GM21447 (cell line): ENCODE measurements around the gene SOCS1.

Experiments
- ATAC-seq: cut with Tn5 transposase; IDR thresholded peaks from one replicate; pipeline ENCODE4 v1.9.1; 2021; ENCODE audit not compliant: unreplicated experiment

The SOCS1 gene

DNA sequence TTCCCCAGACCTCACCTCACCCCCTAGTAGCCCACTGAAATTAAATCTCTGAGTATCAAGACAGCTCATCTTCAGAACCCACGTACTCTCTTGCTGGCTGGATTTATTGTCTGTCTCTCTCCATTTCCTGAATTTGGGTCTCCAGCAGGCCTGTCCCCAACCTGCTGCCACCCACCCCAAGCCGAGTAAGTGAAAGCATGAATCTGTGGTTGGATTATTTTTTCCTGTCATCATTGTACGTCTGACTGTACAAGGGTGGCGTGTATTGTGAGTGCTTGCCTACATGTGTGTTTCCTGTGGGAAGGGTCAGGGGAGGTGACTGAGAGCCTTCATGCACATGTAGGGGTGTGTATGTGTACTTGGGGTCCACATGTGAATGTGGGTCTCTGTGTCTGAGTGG is 7.7 kb upstream of the SOCS1 start:
- no peak for ATAC-seq

DNA sequence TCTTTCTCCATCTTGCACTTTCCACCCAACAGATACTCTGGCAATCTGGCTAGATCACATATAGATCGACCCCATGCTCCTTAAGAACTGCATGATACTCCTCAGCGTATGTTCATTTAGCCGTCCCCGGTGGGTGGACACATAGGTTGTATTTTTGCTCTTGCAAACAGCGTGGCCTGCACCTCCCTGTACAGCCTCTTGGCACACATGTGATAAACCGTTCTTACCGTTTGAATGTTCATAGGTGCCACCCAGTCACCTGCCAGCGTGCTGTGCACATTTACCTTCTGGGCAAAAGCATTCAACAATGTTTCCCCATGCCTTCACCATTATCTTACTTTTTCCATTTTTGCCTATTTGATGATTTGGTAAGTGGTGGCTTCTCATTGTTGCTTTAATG is 6.9 kb upstream of the SOCS1 start:
- ATAC-seq = no peak

DNA sequence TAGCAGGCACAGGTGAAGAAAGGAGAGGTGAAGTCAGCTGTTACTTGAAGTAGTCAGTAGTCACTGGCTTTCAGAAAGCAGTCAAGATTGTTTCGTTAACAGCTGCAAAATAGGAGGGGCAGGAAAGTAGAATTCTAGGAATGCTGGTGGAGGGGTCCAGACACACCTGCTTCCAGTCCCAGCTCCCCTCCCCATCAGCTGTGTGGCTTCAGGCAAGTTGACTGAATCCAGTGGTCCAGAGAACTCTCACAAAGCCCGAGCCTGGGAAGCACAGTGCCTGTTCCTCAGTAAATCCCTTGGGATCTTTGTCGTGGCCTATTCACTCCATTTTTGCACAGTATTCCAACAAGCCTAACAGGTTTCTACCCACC is 4.6 kb upstream of the SOCS1 start:
- no peak for ATAC-seq

DNA sequence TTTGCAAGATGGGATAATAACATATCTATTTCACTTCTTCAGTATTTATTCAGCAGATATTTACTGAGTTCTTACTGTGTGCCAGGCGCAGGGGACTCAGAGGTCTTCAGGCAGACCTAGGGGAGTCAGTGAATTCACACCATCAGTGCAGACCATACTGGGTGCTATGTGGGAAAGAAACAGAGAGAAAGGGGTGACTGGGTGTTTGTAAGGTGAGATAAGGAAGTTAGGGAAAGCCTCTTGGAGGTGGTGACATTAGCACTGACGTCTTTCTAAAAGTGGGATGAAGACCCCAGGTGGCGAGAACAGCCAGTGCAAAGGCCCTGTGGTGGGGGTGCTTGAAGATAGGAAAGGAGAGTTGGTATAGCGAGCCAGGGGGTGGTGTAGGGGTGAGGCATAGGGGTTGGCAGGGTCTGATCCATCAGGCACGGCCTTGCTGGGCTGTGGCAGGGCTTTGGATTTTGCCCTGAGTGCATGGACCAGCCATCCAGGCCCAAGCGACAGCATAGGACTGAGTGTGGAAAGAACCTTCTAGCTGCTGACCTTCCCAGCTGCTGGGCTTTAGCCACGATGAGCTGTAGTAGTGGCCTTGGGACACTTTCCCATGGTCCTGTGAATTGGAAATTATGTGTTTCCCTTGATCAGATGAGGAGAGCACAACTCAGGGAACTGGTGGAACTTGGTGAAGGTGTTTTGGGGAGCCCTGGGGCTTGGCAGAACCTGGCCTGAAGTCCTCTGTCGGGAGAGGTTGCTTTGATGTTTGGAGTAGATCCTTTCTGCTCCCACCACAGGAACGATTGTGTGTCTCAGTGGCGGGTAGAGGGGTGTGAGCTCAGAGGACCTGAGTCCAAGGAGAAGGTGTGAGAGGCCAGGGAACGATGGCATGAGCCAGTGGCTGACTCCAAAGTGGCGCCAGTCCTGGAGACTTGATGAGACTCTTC is 3.9 kb upstream of the SOCS1 start:
- ATAC-seq = no peak

DNA sequence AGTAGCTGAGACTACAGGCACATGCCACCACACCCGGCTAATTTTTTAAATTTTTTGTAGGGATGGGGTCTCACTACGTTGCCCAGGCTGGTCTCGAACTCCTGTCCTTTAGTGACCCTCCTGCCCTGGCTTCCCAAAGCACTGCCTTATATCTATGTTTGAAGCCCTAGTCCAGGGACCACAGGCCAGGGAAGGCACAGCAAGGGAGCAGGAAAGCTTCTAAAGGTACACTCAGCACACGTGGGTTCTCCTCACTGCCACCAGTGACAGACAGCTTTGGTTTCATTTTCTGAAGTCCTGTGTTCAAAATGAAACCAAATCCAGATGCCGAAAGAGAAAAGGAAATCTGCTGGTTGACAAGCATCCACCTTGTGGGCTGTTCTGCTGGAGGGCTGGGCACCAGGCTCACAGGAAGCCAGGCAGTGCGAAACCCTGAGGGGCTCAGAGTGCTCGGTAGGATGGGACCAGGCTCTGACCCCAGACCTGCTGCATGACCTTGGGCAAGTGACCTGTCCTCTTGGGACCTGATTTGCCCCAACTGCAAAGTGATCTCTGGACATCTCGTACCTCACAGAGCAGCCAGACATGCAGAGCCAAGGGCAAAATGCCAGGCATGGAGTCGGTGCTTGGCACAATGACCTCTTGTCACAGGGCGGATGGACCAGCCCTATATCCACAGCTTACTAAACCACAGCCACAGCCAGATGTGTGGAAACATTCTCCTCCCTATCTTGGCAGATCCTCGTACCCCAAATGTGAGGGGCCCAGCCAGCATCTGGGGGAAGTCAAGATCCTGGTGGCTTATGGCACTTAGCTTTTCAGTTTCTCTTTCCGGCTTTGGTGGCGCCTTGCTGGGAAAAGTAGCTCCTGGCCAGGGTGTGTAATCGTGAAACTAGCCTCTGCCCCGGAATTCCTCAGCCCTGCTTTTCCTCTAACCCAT is 2.8 kb upstream of the SOCS1 start:
- no peak for ATAC-seq

DNA sequence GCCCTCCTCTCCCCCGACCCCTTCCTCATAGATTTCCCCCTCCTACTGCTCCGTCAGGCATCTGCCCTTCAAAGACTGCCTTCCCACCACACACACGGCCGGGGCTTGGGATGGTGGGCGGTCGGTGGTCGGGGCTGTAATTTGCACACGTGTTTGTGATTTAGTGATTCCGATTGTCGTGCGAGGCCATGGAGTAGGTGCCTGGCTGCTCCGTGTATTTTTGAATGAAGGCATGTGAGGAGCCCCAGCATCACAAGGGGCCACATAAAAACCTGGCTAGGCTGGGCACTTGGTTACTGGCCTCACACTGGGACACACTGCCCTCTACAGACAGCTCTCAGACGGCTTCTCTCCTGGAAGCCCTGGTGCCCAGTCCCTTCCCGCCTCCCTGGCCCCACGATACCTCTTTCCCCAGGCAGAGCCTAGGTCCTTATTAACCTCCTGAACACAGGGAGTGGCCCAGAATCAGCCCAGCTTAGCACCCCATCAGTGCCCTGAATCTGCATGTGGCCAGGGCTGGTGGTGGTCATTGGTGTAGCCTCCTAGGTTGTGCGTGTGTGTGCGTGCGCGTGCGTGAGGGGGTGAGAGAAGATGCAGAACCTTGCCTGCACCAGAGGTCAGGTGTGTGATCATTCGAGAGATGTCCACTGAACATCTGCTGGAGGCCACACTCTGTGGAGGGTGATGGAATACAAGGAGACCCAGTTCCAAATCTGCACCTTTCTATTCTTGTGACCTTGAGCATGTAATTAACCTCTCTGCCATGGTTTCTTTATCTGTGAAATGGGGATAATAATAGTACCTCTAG is 1.3 kb upstream of the SOCS1 start:
- ATAC-seq = no peak

DNA sequence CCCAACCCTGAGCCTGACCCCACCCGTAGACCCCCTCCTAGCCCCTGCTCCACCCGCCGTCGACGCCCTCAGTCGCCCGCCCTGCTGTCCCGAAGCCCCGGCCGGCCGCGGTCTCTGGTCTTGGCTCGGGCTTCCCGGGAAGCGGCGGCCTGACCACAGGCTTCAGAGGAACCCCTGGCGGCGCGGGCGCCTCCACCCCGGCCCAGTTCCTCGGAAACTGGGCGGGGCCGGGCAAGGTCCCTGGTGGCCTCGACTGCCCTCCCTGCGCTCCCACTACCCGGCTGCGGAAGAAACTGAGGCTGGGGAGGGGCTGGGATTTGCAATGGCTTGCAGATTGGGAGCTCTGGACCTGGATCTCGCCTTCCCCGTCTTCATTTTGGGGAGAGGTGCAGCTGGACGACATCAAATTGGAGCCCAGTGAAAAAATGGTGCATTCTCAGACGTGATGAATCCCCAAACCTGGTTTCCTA is 692 bp upstream of the SOCS1 start:
- no peak for ATAC-seq

DNA sequence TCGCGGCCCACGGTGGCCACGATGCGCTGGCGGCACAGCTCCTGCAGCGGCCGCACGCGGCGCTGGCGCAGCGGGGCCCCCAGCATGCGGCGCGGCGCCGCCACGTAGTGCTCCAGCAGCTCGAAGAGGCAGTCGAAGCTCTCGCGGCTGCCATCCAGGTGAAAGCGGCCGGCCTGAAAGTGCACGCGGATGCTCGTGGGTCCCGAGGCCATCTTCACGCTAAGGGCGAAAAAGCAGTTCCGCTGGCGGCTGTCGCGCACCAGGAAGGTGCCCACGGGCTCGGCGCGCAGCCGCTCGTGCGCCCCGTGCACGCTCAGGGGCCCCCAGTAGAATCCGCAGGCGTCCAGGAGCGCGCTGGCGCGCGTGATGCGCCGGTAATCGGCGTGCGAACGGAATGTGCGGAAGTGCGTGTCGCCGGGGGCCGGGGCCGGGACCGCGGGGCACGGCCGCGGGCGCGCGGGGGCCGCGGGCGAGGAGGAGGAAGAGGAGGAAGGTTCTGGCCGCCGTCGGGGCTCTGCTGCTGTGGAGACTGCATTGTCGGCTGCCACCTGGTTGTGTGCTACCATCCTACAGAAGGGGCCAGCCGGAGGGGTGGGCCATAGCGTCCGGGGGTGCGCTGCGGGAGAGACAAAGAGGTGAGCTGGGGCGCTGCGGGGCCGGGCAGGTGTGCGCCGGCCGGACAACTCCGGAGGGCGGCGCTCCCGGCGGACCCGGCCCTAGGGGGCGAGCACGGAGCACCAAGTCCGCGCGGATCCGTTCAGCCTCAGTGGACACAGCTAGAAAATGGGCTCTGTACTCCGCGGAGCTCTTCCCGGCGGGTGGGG is 879 bp downstream of the SOCS1 start:
- ATAC-seq = no peak

DNA sequence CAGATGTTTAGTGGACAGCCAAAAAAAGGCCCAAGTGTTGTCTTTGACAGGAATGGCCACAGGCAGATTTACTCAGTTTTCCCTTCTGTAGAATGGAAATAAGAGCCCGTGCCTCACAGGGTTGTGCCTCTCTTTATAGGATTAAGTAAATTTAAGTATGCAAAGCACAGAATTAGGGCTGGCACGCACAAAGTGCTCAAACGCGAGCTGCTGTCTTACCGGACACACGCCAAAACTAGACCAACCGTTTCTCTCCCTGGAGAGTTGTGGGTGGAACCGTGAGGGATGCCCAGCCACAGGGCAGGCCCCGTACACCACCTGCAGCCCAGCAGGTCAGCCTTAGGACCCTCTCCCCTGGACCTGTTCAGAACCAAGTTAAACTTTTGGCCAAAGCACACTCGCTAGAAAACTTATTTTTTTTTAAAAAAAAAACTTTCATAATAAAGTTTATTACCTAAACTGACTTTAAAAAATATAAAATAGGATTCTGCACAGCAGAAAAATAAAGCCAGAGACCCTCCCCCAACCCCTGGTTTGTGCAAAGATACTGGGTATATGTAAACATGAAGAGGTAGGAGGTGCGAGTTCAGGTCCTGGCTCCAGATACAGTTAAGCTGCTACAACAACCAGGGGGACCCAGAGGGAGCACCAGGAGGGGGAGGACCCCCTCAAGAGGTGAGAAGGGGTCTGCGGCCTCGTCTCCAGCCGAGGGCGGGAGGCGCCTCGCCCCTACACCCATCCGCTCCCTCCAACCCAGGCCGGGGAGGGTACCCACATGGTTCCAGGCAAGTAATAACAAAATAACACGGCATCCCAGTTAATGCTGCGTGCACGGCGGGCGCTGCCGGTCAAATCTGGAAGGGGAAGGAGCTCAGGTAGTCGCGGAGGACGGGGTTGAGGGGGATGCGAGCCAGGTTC is 1.8 kb downstream of the SOCS1 start:
- no peak for ATAC-seq

DNA sequence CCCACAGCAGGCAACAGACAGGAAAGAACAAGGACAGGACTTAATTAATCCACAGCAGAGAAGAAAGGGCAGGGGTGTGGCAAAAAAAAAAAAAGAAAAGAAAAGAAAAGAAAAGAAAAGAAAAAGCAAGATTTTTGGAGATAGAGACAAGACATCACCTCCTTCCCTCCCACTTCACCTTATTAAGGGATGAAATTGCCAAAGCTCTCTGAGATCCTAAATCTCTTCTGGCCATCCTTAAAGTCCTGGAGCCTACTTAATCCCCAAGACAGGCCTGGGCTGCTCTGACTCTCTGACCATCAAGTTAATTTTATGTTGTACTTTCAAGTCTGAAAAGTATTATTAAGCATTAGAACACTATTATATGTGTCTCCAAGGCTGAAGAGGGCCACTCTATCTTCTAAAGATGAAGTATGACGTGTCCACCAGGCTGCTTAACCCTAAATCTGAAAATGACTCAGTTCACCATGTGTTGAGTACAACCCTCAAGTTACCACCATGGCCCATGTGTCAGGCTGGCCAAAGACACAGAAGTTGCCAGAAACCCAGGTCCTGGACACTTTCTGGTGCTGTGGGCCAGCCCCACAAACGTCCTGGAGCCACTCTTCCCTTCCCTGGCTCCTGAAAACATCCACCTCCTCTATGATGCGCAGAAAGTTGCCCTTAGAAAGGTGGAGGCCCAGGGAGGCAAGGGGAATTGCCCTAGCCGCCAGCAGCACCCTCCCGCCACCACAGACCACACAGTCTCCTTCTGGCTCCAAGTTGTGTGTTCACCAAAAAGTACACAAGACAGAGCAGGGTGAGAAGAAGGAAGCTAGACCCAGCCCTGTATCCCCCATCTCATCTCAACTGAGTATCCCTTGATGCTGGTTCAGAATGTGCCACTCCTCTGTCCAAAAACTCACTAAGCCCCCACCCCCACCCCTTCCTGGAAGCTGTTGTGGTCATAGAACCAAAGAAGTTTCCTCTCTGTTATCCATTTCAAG is 2.7 kb downstream of the SOCS1 start:
- no peak for ATAC-seq

DNA sequence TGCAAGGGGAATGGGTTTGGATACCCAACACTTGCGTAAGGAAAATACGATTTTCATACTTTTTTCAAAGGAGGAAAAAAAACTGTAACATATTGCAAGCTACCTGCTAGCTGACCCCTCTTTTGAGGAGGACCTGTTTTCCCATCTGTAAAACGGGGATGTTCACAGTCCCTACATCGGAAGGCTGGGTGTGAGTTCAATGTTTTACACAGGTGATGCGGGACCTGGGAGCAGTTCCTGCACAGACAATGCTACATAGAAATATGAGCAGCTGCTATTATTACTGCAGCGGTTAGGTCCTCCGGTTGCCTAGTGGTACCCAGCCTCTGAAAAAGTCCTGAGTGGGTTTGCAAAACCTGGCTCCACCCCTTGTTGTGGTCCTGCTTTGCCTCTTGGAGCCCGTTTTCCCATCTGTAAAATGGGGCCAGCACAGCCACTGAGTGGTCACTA is 3.5 kb downstream of the SOCS1 start:
- ATAC-seq = no peak

DNA sequence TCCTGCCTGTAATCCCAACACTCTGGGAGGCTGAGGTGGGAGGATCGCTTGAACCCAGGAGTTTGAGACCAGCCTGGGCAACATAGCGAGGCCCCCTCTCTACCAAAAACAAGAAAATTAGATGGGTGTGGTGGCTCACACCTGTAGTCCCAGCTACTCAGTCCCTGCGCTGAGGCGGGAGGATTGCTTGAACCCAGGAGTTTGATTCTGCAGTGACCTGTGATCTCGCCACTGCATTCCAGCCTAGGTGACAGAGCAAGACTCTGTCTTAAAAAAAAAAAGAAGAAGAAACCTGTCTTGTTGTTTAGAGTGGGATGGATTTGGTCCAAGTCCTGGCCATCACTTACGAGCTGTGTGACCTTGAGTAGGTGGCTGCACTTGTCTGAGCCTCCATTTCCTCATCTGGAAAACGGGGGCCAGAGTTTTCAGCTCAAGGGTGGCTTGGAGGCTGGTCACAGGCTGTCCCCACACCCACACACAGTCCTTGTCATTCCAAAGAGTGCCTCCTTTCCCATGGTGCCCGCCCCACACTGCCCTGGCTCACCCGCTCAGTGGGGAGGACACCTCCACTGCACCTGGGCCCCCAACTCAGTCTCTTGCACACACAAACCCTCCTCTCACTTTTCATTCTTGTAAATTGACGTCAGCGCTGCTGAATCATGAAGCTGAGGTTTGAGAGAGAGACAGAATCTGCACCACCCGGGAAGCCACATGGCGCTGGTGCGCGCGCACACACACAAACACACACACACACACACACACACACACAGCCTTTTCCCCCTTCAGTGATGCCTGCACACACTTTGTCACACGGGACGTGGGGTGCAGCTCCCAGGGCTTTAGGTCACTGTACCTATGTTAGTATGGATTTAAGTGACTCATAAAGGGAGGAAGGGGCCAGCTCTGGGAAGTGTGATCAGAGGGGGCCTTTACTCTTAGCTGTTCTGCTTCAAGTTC is 4.2 kb downstream of the SOCS1 start:
- ATAC-seq = no peak

DNA sequence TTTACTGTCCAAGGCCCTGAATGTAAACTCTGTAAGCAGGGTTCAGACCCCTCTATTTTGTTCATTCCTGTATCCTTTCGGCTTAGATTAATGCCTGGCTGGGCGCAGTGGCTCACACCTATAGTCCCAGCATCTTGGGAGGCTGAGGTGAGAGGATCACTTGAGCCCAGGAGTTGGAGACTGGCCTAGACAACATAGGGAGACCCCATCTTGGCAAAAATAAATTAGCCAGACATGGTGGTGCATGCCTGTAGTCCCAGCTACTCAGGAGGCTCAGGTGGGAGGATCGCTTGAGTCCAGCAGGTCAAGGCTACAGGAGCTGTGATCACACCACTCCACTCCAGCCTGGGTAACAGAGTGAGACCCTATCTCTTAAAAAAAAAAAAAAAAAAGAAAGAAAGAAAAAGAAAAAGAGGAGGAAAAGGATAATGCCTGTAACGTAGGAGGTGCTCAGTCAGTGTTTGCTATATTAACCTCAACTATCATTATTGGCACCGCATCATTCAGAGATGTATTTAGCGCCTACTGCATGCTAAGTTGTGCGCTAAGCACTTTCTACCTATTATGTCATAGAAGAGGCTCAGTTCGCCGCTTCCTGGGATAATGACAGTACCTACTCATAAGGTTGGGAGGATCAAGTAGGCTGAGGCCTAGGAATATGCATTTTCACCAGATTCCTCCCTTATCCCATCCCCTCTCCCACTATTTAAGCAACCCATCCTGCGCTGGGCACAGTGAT is 5.0 kb downstream of the SOCS1 start:
- ATAC-seq = no peak

DNA sequence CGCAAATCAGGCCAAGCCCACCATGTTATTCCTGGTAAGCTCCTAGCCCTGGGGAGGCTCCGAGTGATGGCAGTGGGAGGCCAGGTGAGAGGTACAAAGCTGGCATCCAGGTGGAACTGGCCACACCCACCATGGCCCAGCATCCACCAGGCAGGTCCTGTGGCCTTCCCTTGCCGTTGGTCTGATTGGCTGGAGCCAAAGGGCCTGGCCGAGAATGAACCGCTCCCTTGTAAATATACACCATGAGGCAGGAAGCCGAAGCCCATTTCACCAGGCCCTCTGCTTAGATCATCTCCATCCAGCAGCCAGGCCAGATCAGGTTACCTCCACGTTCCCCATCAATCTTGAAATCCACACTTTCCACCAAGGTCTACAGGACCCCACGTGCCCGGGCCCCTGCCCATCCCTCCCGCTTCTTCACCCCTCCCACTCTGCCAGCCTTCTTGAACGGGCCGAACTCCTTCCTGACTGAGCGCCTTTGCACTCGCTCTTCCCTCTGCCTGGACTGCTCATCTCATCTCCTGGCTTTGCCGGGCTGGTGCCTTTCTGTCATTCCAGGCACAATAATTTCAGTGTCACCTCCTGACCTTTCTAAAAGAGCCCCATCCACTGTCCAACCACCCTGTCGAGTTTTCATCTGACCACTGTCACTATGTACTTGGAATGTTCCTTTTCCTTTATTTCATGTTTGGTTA is 5.8 kb downstream of the SOCS1 start:
- ATAC-seq = no peak
